ENCODE measurements around the gene FAM149A.

Gene FAM149A

DNA sequence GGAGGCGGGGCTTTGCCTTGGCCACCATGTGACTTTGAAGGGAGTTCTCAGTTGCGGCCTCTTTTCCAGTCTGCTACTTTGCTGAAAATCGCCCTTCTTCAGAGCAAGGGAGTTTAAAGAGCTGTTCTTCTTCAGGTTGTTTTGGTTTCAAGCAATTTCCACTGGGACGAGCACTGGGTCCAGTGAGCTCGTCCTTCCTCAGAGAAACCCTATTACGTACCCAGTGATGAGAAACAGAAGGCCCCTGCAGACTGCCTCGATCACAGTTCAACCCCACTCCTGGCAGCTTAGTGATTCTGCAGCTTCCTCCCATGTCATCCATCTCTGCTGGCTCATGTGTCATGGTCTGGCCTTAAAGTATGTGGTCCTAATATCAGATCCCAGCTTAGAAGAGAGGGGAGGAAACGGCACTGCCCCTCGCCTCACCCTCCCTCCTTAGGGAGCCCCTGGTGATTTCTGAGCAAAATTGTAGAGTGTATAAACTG lies 7.8 kb upstream of the FAM149A start:
- no peak for DNase-seq
- Histone ChIP-seq H3K36me3 (replicated peaks) (no peaks in the 10 kb centered on the region), H3K27ac (no peak overlapping the region), H3K27me3 (replicated peaks) (peaks cover 4% of the 10 kb centered on the region), H3K4me3 (ENCODE audit: low read depth, low read length) (no peak overlapping the region)
- in situ Hi-C loops (cut with HindIII; ENCODE audit: low pct_ligation_motif_present, low sequenced_read_pairs): no loop called here
- TF ChIP-seq CTCF (IDR thresholded peaks at IDR 0.05; ENCODE audit: low read depth, low read length, missing control alignments): no peak

DNA sequence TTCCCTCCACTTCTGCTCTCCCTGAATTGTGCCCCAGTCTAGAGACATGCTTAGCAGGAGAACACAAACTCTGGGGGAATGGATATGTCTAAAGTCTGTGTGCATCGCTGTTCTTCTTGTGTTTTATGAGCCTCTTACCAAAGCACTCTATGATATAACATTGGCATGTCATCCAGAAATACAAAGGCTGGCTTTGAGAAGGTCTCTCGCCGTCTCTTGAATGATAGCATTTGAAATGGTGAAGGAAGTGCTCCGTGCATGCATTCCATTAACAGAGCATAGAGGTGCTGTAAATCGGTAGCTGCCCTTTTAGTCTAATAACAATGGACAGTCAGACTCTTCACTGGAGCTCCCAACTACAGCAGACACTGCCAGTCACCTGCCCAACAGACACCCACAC lies 7.1 kb upstream of the FAM149A start:
- H3K36me3 ChIP-seq (replicated peaks): no peaks in the 10 kb centered on the region
- DNase-seq: no peak
- peaks cover 4% of the 10 kb centered on the region for H3K27me3 ChIP-seq (replicated peaks)
- H3K27ac ChIP-seq: no peak overlapping the region
- TF ChIP-seq CTCF (IDR thresholded peaks at IDR 0.05; ENCODE audit: low read depth, low read length, missing control alignments): no peak
- in situ Hi-C loops (cut with HindIII; ENCODE audit: low pct_ligation_motif_present, low sequenced_read_pairs): no loop called here
- H3K4me3 ChIP-seq (ENCODE audit: low read depth, low read length): no peak overlapping the region

DNA sequence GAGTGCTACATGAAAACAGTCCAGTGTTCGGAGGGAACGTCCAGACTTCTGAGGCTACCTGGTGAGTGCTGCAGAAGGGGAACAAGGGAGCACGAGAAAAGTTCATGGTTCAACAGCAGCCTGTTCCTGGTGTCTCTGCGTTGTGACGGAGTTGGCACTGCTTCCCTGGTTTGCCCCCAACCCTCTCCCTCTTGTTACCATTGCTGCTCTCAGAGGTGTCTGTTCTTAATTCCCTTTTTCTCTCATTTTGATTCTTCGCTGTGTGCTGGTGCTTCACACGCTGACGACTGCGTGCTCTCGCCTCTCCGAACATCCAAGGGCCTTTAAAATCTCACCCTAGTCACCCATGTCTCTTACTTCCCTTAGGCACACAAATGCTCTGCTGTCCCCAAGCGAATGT lies 1.6 kb upstream of the FAM149A start:
- TF ChIP-seq CTCF (IDR thresholded peaks at IDR 0.05; ENCODE audit: low read depth, low read length, missing control alignments): no peak
- no peak overlapping the region for H3K27ac ChIP-seq
- H3K4me3 ChIP-seq (ENCODE audit: low read depth, low read length): no peak overlapping the region
- H3K36me3 ChIP-seq (replicated peaks): no peaks in the 10 kb centered on the region
- DNase-seq: no peak
- in situ Hi-C loops (cut with HindIII; ENCODE audit: low pct_ligation_motif_present, low sequenced_read_pairs): no loop called here
- H3K27me3 ChIP-seq (replicated peaks): peaks cover 23% of the 10 kb centered on the region

DNA sequence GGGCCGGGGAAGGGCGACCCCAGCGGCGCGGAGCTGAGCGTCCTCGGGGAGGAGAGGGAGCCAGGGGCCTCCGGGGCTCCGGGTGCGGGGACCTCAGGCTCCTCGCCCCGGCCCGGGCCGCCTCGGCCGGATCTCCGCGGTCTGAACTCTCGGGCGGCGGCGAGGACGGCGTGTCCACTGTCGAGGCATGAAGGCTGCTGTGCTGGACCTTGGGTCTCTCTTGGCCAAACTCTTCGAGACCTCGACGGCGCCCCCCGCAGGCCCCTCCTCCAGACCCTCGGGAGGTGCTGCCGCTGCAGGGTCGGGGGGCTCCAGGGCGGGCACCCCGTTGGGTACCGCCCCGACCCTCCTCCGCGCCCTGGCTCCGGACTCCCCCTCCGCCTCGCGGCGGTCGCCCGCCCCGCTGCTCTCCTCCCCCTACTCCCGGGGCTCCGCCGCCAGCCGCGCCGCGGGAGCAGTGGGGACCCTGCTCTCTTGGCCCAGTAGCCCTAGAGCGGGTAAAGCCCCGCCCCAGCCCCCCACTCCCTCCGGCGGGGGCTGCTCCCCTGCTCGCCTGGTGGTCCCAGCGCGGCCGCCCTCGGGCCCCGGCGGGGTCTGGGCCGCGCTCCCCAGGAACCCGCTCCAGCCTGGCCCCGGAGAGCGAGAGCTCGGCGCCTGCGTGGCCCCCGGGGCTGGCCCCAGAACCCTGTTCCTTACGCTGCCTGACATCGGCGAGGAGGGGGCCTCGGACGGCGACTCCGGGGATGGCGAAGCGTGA lies 564 bp downstream of the FAM149A start:
- Histone ChIP-seq H3K27ac (no peak overlapping the region), H3K4me3 (ENCODE audit: low read depth, low read length) (peak overlapping the region; percentile 37), H3K36me3 (replicated peaks) (no peaks in the 10 kb centered on the region), H3K27me3 (replicated peaks) (peaks cover 25% of the 10 kb centered on the region)
- no peak for DNase-seq
- in situ Hi-C loops (cut with HindIII; ENCODE audit: low pct_ligation_motif_present, low sequenced_read_pairs): no loop called here
- no peak for TF ChIP-seq CTCF (IDR thresholded peaks at IDR 0.05; ENCODE audit: low read depth, low read length, missing control alignments)

- H3K27ac ChIP-seq: no peak overlapping the region
- H3K4me3 ChIP-seq (ENCODE audit: low read depth, low read length): no peak overlapping the region
- in situ Hi-C loops (cut with HindIII; ENCODE audit: low pct_ligation_motif_present, low sequenced_read_pairs): no loop called here
- no peak for TF ChIP-seq CTCF (IDR thresholded peaks at IDR 0.05; ENCODE audit: low read depth, low read length, missing control alignments)
- DNase-seq: no peak
- peaks cover 25% of the 10 kb centered on the region for H3K27me3 ChIP-seq (replicated peaks)
- no peaks in the 10 kb centered on the region for H3K36me3 ChIP-seq (replicated peaks)
Measured at GRCh38 chr4:186105647-186106321, 1.3 kb downstream of the FAM149A start.

Measured in brain microvascular endothelial cell (primary cell).